Glutamatergic neuron (in vitro differentiated cells): ENCODE results near the gene PRKG1. TPM values are rescaled to one million over a fixed set of nuclear protein-coding genes. Genes with fewer than 3 reads are reported as not detected.

Source experiments
- DNase-seq: peaks from one replicate; pipeline ENCODE4 v3.0.0; 2022
- H3K27ac Mint-ChIP-seq: one replicate; pipeline ENCODE4 v1.8.0; 2020; ENCODE audit warnings: mild to moderate bottlenecking, mixed read lengths, inconsistent platforms; ENCODE audit not compliant: unreplicated experiment
- H3K27me3 Mint-ChIP-seq: one replicate; pipeline ENCODE4 v1.8.0; 2020; ENCODE audit warnings: mild to moderate bottlenecking, moderate library complexity, mixed read lengths, inconsistent platforms; ENCODE audit not compliant: unreplicated experiment
- H3K36me3 Mint-ChIP-seq: one replicate; pipeline ENCODE4 v1.8.0; 2020; ENCODE audit warnings: mild to moderate bottlenecking, mixed read lengths, inconsistent platforms; ENCODE audit not compliant: unreplicated experiment
- H3K4me1 Mint-ChIP-seq: one replicate; pipeline ENCODE4 v1.8.0; 2020; ENCODE audit warnings: mild to moderate bottlenecking, low read depth, mixed read lengths, inconsistent platforms; ENCODE audit not compliant: unreplicated experiment
- H3K4me3 Mint-ChIP-seq: one replicate; pipeline ENCODE4 v1.8.0; 2020; ENCODE audit warnings: mild to moderate bottlenecking, mixed read lengths, inconsistent platforms; ENCODE audit not compliant: unreplicated experiment
- H3K9me3 Mint-ChIP-seq: one replicate; pipeline ENCODE4 v1.8.0; 2020; ENCODE audit warnings: mild to moderate bottlenecking, moderate library complexity, mixed read lengths, inconsistent platforms; ENCODE audit not compliant: unreplicated experiment
- CTCF ChIP-seq: fragments of 200-600 bp; sonication (generic); IDR thresholded peaks from one replicate; pipeline ENCODE4 v1.5.0; 2021; ENCODE audit not compliant: partially characterized antibody, unreplicated experiment
- total RNA-seq: library from RNA; stranded (reverse); fragmentation: NEBNext Ultra II Directional; extraction: Animal tissue kit (Norgen Biotek cat#: 25700); gene quantifications from one replicate; pipeline ENCODE4 v1.2.1, GENCODE V29; 2021; ENCODE audit not compliant: unreplicated experiment

PRKG1 gene
- total RNA-seq, 1 donor from 2014 or later = 52.7 TPM

GRCh38 chr10:51085204-51085603, 10.9 kb downstream of the PRKG1 start:
- Mint-ChIP-seq H3K36me3 (no peaks in the 10 kb centered on the region), H3K4me1 (peaks cover 1% of the 10 kb centered on the region), H3K27ac (no peak overlapping the region), H3K27me3 (no peaks in the 10 kb centered on the region), H3K4me3 (no peak overlapping the region), H3K9me3 (no peaks in the 10 kb centered on the region)
- no peak for DNase-seq
- TF ChIP-seq CTCF = no peak

- H3K27ac Mint-ChIP-seq = no peak overlapping the region
- DNase-seq = no peak
- no peaks in the 10 kb centered on the region for H3K9me3 Mint-ChIP-seq
- no peak overlapping the region for H3K4me3 Mint-ChIP-seq
- TF ChIP-seq CTCF = no peak
- no peaks in the 10 kb centered on the region for H3K36me3 Mint-ChIP-seq
- H3K27me3 Mint-ChIP-seq = no peaks in the 10 kb centered on the region
- no peaks in the 10 kb centered on the region for H3K4me1 Mint-ChIP-seq
Observed at GRCh38 chr10:51086710-51087109, 12.4 kb downstream of the PRKG1 start.

GRCh38 chr10:51087114-51087513, 12.8 kb downstream of the PRKG1 start:
- no peak overlapping the region for H3K27ac Mint-ChIP-seq
- no peaks in the 10 kb centered on the region for H3K9me3 Mint-ChIP-seq
- no peak for DNase-seq
- H3K4me3 Mint-ChIP-seq = no peak overlapping the region
- no peak for TF ChIP-seq CTCF
- no peaks in the 10 kb centered on the region for H3K36me3 Mint-ChIP-seq
- H3K27me3 Mint-ChIP-seq = no peaks in the 10 kb centered on the region
- no peaks in the 10 kb centered on the region for H3K4me1 Mint-ChIP-seq

- H3K36me3 Mint-ChIP-seq = no peaks in the 10 kb centered on the region
- H3K4me3 Mint-ChIP-seq = no peak overlapping the region
- no peak overlapping the region for H3K27ac Mint-ChIP-seq
- no peak for TF ChIP-seq CTCF
- H3K9me3 Mint-ChIP-seq = no peaks in the 10 kb centered on the region
- H3K4me1 Mint-ChIP-seq = no peaks in the 10 kb centered on the region
- no peaks in the 10 kb centered on the region for H3K27me3 Mint-ChIP-seq
- no peak for DNase-seq
Observed at GRCh38 chr10:51090190-51090589, 15.9 kb downstream of the PRKG1 start.

- H3K9me3 Mint-ChIP-seq = peaks cover under 1% of the 10 kb centered on the region
- no peak overlapping the region for H3K27ac Mint-ChIP-seq
- H3K4me3 Mint-ChIP-seq = no peak overlapping the region
- peaks cover under 1% of the 10 kb centered on the region for H3K36me3 Mint-ChIP-seq
- no peak for DNase-seq
- TF ChIP-seq CTCF = no peak
- H3K27me3 Mint-ChIP-seq = no peaks in the 10 kb centered on the region
- H3K4me1 Mint-ChIP-seq = no peaks in the 10 kb centered on the region
Observed at GRCh38 chr10:51092402-51092801, 18.1 kb downstream of the PRKG1 start.
